Activated naive CD8-positive, alpha-beta T cell treated with anti-CD3 and anti-CD28 coated beads, Interleukin-2, amount 50 U/mL, for 16 hours (primary cell): Measurements from ENCODE around the gene RFNG.

Experiments used
- DNase-seq: peaks from one replicate; pipeline ENCODE4 v3.0.0-alpha.2; 2020; ENCODE audit warnings: low read depth, low spot score

RFNG gene

GRCh38 chr17:82058230-82058854, 6.7 kb upstream of the RFNG start:
- no peak for DNase-seq

GRCh38 chr17:82056729-82057621, 5.4 kb upstream of the RFNG start:
- no peak for DNase-seq

GRCh38 chr17:82055965-82056728, 4.5 kb upstream of the RFNG start:
- no peak for DNase-seq

GRCh38 chr17:82055023-82055964, 3.7 kb upstream of the RFNG start:
- DNase-seq = no peak

GRCh38 chr17:82054351-82055022, 2.9 kb upstream of the RFNG start:
- no peak for DNase-seq

GRCh38 chr17:82053556-82054263, 2.1 kb upstream of the RFNG start:
- no peak for DNase-seq

GRCh38 chr17:82053130-82053529, 1.5 kb upstream of the RFNG start:
- no peak for DNase-seq

GRCh38 chr17:82052638-82053059, 1.0 kb upstream of the RFNG start:
- no peak for DNase-seq

GRCh38 chr17:82050761-82051641, 610 bp downstream of the RFNG start:
- no peak for DNase-seq

GRCh38 chr17:82050152-82050760, 1.4 kb downstream of the RFNG start:
- no peak for DNase-seq

GRCh38 chr17:82049521-82049971, 2.1 kb downstream of the RFNG start:
- no peak for DNase-seq

GRCh38 chr17:82049106-82049505, 2.5 kb downstream of the RFNG start:
- no peak for DNase-seq

GRCh38 chr17:82048571-82048971, 3.0 kb downstream of the RFNG start:
- no peak for DNase-seq

- DNase-seq = no peak
These were observed 3.6 kb downstream of the RFNG start for GRCh38 chr17:82047914-82048570.

- no peak for DNase-seq
These were observed 4.2 kb downstream of the RFNG start for GRCh38 chr17:82047379-82047778.

GRCh38 chr17:82046903-82047302, 4.7 kb downstream of the RFNG start:
- no peak for DNase-seq

GRCh38 chr17:82045936-82046484, 5.6 kb downstream of the RFNG start:
- DNase-seq = no peak

- no peak for DNase-seq
These were observed 8.1 kb downstream of the RFNG start for GRCh38 chr17:82043507-82043906.
